ENCODE data around the gene CTNND2.

CTNND2 gene

GRCh38 chr5:11397549-11397948, 506.7 kb downstream of the CTNND2 start:
- DNase-seq (ENCODE audit: low read depth in 2 of 3, low spot score in 1 of 3): no peak

- DNase-seq (ENCODE audit: low read depth in 2 of 3, low spot score in 1 of 3): no peak
These were observed 507.3 kb downstream of the CTNND2 start for GRCh38 chr5:11396917-11397316.

DNA sequence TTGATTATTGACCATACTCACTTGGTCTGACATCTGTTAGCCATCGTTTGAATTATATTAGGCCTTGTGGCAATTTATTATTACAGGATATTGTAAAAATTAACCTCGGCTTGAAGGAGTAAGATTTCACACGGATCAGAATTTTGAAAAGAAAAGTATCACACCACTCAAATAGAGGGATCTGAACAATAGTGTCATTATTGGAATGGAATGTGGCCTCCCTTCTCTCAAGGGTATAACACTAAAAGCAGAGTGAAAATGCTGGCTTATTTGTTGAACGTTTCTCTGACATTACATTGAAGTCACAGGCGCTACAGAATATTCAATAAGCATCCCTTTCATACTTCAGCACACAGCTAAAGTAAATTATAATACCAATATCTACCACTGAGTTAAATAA, 509.3 kb downstream of the CTNND2 start:
- DNase-seq (ENCODE audit: low read depth in 2 of 3, low spot score in 1 of 3): no peak

GRCh38 chr5:11390291-11390767, 513.9 kb downstream of the CTNND2 start:
- DNase-seq (ENCODE audit: low read depth in 2 of 3, low spot score in 1 of 3): no peak

- DNase-seq (ENCODE audit: low read depth in 2 of 3, low spot score in 1 of 3): no peak
These were observed 516.9 kb downstream of the CTNND2 start for GRCh38 chr5:11387382-11387781.

GRCh38 chr5:11386398-11386797, 517.8 kb downstream of the CTNND2 start:
- DNase-seq (ENCODE audit: low read depth in 2 of 3, low spot score in 1 of 3): no peak

DNA sequence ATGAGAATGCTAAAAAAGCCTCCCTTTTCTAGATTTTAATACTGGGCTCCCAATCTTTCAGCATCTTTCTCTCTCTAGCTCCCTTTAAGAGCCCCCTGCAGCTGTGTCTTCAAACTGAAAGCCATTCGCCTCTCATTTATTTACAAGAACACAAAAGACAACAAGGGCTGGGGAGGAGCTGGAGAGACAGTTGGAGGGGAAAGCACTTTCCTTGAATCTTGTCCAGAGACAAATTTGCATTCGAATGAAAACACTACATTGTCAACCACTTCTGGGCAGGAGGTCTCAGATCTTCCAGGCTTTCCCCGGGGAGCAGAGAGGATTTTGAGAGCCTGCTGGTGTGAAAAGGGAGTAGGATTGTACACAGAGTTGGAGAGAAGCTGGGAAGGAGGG, 518.3 kb downstream of the CTNND2 start:
- DNase-seq (ENCODE audit: low read depth in 2 of 3, low spot score in 1 of 3): no peak

GRCh38 chr5:11385251-11385900, 518.9 kb downstream of the CTNND2 start:
- no peak for DNase-seq (ENCODE audit: low read depth in 2 of 3, low spot score in 1 of 3)

DNA sequence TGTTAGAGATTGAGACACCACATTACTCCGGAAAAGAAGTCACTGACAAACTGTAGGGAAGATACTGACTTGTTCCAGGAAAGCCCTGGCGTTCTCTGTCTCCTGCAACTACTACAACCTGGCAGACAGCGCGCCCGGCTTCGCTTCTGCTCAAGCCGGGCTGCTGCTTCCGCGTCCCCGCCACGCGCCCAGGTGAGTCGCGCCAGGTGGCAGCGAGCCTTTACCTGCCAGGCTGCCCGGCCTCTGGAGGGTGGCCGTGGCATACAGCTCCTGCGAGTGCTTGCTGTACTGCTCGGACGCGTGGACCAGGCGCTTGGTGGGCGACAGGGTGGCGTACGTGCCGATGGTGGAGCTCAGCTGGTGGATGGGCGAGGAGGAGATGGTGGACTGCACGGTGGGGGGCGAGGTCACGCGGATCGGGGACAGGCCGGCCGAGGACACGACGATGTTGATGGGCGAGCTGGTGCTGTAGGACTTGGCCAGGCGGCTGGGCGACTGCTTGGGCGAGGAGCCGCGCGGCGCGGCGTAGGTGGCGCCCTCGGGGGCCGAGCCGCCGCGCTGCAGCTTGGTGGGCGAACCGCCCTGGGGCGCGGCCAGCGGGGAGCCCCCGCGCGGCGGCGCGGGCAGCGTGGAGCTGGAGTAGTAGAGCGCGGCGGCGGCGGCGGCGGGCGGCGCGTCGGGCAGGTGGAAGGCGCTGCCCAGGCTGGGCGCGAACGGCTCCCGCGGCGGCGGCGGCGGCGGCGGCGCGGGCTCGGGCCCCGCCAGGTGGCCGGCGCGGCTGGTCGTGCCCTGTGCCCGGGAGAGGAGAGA, 519.6 kb downstream of the CTNND2 start:
- no peak for DNase-seq (ENCODE audit: low read depth in 2 of 3, low spot score in 1 of 3)

GRCh38 chr5:11383506-11384095, 520.6 kb downstream of the CTNND2 start:
- no peak for DNase-seq (ENCODE audit: low read depth in 2 of 3, low spot score in 1 of 3)

DNA sequence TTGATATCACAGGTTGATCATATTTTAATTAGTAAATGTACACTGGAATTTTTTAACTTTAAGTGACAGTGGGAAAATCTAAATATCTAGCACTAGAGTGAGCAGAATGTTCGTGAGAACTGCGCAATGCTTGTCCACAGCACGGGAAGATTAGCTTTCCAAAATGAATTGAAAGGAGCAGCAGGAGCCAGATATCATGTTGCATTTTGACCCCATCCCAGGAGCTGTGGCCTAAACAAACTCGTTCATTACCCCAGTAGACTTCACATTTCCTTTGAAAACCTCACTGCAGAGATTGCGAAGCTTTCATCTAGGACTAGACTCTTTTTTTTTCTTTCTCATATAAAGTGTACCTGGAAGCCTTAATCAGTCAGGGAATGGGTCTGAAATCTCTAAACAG, 525.8 kb downstream of the CTNND2 start:
- no peak for DNase-seq (ENCODE audit: low read depth in 2 of 3, low spot score in 1 of 3)

GRCh38 chr5:11377896-11378295, 526.4 kb downstream of the CTNND2 start:
- DNase-seq (ENCODE audit: low read depth in 2 of 3, low spot score in 1 of 3): no peak

GRCh38 chr5:11372191-11372590, 532.1 kb downstream of the CTNND2 start:
- DNase-seq (ENCODE audit: low read depth in 2 of 3, low spot score in 1 of 3): no peak

- no peak for DNase-seq (ENCODE audit: low read depth in 2 of 3, low spot score in 1 of 3)
These were observed 533.2 kb downstream of the CTNND2 start for GRCh38 chr5:11371021-11371420.

GRCh38 chr5:11364531-11364930, 539.7 kb downstream of the CTNND2 start:
- no peak for DNase-seq (ENCODE audit: low read depth in 2 of 3, low spot score in 1 of 3)

GRCh38 chr5:11363631-11364178, 540.5 kb downstream of the CTNND2 start:
- DNase-seq (ENCODE audit: low read depth in 2 of 3, low spot score in 1 of 3): no peak

GRCh38 chr5:11361768-11362167, 542.5 kb downstream of the CTNND2 start:
- no peak for DNase-seq (ENCODE audit: low read depth in 2 of 3, low spot score in 1 of 3)

DNA sequence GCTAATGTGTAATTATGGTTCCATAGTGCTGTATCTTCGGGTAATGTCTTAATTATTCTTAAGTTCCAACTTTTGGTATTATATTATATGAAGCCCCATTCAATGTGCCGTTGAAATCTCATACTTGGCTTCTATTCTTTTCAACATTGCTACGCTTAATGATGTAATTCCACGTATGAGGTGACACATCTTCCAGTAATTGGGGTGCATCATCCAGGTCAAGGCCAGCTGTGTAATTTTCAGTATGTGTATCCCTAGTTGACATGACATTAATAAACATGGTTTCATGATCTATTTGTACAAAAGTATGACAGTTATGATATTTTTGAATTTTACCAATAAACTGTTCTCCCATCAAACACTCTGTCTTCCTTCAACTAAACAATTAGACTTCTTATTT, 546.3 kb downstream of the CTNND2 start:
- DNase-seq (ENCODE audit: low read depth in 2 of 3, low spot score in 1 of 3): no peak

DNA sequence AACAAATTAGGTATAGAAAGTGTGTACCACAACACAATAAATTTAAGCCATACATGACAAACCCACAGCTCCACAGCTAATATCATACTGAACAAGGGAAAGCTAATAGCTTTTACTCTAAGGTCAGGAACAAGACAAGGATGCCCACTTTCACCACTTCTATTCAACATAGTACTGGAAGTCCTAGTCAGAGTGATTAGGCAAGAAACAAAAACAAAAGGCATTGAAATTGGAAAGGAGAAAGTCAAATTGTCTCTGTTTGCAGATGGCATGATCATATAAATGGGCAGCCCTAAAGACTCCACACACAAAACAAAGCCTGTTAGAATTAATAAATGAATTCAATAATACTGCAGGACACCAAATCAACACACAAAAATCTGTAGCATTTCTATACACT, 548.8 kb downstream of the CTNND2 start:
- no peak for DNase-seq (ENCODE audit: low read depth in 2 of 3, low spot score in 1 of 3)

DNA sequence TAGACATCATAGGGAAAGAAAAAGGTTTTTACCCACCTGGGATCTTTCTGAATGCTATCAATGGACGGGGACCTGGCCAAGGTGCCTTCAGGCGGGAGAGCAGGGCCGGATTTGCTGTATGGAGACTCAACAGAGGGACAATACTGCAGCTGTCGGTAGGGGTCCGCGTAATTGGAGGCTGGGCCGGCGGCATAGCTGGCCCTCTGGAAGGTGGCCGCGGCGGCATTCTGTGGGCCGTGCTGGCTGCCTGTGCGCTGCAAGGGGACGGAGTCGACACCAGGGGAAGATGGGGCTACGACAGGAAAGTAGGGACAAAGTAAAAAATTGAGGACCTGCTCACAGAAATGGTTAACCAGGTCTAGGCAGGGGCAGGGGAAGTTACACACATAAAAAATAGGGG, 557.9 kb downstream of the CTNND2 start:
- no peak for DNase-seq (ENCODE audit: low read depth in 2 of 3, low spot score in 1 of 3)

- no peak for DNase-seq (ENCODE audit: low read depth in 2 of 3, low spot score in 1 of 3)
These were observed 568.1 kb downstream of the CTNND2 start for GRCh38 chr5:11335881-11336760.
